ENCODE measurements around the gene CGB3.

DNA sequence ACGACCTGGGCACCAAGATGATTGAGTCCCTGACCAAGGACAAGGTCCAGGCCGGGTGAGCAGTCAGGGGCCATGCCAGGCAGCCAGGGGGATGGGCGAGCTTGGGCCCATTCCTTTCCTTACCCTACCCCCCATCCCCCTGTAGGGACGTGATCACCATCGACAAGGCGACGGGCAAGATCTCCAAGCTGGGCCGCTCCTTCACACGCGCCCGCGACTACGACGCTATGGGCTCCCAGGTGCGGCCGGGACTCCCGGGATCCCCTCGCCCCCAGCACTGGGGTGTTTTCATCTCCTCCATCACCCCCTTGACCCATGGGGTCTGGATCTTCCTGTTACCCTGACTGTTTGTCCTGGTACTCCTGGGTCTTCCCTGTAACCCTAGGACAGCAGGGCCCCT lies 14.3 kb downstream of the CGB3 start:
- TF ChIP-seq, protein P1, sequence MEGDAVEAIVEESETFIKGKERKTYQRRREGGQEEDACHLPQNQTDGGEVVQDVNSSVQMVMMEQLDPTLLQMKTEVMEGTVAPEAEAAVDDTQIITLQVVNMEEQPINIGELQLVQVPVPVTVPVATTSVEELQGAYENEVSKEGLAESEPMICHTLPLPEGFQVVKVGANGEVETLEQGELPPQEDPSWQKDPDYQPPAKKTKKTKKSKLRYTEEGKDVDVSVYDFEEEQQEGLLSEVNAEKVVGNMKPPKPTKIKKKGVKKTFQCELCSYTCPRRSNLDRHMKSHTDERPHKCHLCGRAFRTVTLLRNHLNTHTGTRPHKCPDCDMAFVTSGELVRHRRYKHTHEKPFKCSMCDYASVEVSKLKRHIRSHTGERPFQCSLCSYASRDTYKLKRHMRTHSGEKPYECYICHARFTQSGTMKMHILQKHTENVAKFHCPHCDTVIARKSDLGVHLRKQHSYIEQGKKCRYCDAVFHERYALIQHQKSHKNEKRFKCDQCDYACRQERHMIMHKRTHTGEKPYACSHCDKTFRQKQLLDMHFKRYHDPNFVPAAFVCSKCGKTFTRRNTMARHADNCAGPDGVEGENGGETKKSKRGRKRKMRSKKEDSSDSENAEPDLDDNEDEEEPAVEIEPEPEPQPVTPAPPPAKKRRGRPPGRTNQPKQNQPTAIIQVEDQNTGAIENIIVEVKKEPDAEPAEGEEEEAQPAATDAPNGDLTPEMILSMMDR (IDR thresholded peaks at IDR 0.05), result no peak
- no peak for TF ChIP-seq POLR2AphosphoS5 (IDR thresholded peaks at IDR 0.05)
- no peak for TF ChIP-seq EP300 (IDR thresholded peaks at IDR 0.05)
- TF ChIP-seq POLR2A (IDR thresholded peaks at IDR 0.05), result no peak

Data from suprapubic skin (tissue), 4 donors.